ENCODE data around the gene IL16. TPM values are rescaled to one million over a fixed set of nuclear protein-coding genes. Genes with fewer than 3 reads are reported as not detected.

IL16 gene
- total and polyA plus RNA-seq, 7 experiments from 2014 or later, result 125 to 547 (median 319) TPM

- H3K4me3 ChIP-seq (ENCODE audit: low read length), result no peak overlapping the region
- H3K27ac Mint-ChIP-seq, result no peak overlapping the region
- peaks cover 0 to 13% (median 7%) of the 10 kb centered on the region in 5 donors for H3K27me3 Mint-ChIP-seq
- no peaks in the 10 kb centered on the region for H3K4me1 ChIP-seq (ENCODE audit: control insufficient read depth in 2 of 2, insufficient read depth in 2 of 2, low read length in 2 of 2)
- no peaks in the 10 kb centered on the region for H3K9me3 ChIP-seq (ENCODE audit: control insufficient read depth in 2 of 3, low read length in 3 of 3)
- no peaks in the 10 kb centered on the region for H3K27me3 ChIP-seq (ENCODE audit: control insufficient read depth in 2 of 2, insufficient read depth in 2 of 2, low read length in 2 of 2)
- intact Hi-C loops (cut with micrococcal nuclease), result no loop called here
- no peaks in the 10 kb centered on the region for H3K36me3 Mint-ChIP-seq
- H3K27ac ChIP-seq (ENCODE audit: low read depth, low read length), result no peak overlapping the region
- H3K9me3 Mint-ChIP-seq, result no peaks in the 10 kb centered on the region
- H3K4me3 Mint-ChIP-seq, result no peak overlapping the region
- no peak for ATAC-seq
- H3K4me1 Mint-ChIP-seq, result peaks cover 0 to 4% (median 0%) of the 10 kb centered on the region in 7 donors
- ChIA-PET CTCF (no interaction called here), POLR2A (no interaction called here)
- no peaks in the 10 kb centered on the region for H3K36me3 ChIP-seq (ENCODE audit: control insufficient read depth in 2 of 3, insufficient read depth in 3 of 3, low read length in 3 of 3)
- no peak for DNase-seq
Measured at GRCh38 chr15:81224232-81224631, 27.6 kb downstream of the IL16 start.

GRCh38 chr15:81225161-81225671 lies 28.5 kb downstream of the IL16 start:
- intact Hi-C loops (cut with micrococcal nuclease), result no loop called here
- DNase-seq, result no peak
- no peak overlapping the region for H3K27ac Mint-ChIP-seq
- Histone ChIP-seq H3K4me3 (ENCODE audit: low read length) (no peak overlapping the region), H3K36me3 (ENCODE audit: control insufficient read depth in 2 of 3, insufficient read depth in 3 of 3, low read length in 3 of 3) (no peaks in the 10 kb centered on the region), H3K27ac (ENCODE audit: low read depth, low read length) (no peak overlapping the region), H3K27me3 (ENCODE audit: control insufficient read depth in 2 of 2, insufficient read depth in 2 of 2, low read length in 2 of 2) (no peaks in the 10 kb centered on the region), H3K9me3 (ENCODE audit: control insufficient read depth in 2 of 3, low read length in 3 of 3) (no peaks in the 10 kb centered on the region), H3K4me1 (ENCODE audit: control insufficient read depth in 2 of 2, insufficient read depth in 2 of 2, low read length in 2 of 2) (no peaks in the 10 kb centered on the region)
- no peaks in the 10 kb centered on the region for H3K36me3 Mint-ChIP-seq
- ATAC-seq, result no peak
- POLR2A ChIA-PET, result no interaction called here
- peaks cover 0 to 4% (median 0%) of the 10 kb centered on the region in 7 donors for H3K4me1 Mint-ChIP-seq
- CTCF ChIA-PET, result no interaction called here
- no peaks in the 10 kb centered on the region for H3K9me3 Mint-ChIP-seq
- H3K27me3 Mint-ChIP-seq, result peaks cover 0 to 5% (median 3%) of the 10 kb centered on the region in 5 donors
- no peak overlapping the region for H3K4me3 Mint-ChIP-seq

DNA sequence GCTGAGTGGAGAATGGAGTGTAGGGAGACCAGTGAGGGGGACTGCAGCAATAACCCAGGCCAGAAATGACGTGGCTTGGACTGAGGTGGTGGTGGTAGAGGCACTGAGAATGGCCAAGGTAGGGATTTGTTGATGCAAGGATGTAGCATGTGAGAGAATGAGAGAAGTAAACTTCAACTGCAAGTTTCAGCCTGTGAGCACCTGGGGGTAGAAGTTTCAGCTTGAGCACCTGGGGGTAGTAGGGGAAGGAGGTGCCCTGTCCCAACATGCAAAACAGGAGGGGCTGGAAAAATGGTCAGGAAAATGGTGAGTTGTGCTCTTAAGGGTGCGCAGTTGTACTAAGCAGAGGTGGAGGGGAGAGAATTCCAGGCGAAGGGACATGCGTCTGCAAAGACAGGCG lies 31.0 kb downstream of the IL16 start:
- Histone ChIP-seq H3K4me3 (ENCODE audit: low read length) (no peak overlapping the region), H3K27me3 (ENCODE audit: control insufficient read depth in 2 of 2, insufficient read depth in 2 of 2, low read length in 2 of 2) (no peaks in the 10 kb centered on the region), H3K9me3 (ENCODE audit: control insufficient read depth in 2 of 3, low read length in 3 of 3) (no peaks in the 10 kb centered on the region), H3K4me1 (ENCODE audit: control insufficient read depth in 2 of 2, insufficient read depth in 2 of 2, low read length in 2 of 2) (no peaks in the 10 kb centered on the region), H3K27ac (ENCODE audit: low read depth, low read length) (no peak overlapping the region), H3K36me3 (ENCODE audit: control insufficient read depth in 2 of 3, insufficient read depth in 3 of 3, low read length in 3 of 3) (no peaks in the 10 kb centered on the region)
- DNase-seq (no peak), ATAC-seq (no peak)
- ChIA-PET CTCF (no interaction called here), POLR2A (no interaction called here)
- Mint-ChIP-seq H3K27me3 (peaks cover 0 to 4% (median 0%) of the 10 kb centered on the region in 5 donors), H3K9me3 (peaks cover 0 to 6% (median 0%) of the 10 kb centered on the region in 11 donors), H3K27ac (no peak overlapping the region), H3K36me3 (no peaks in the 10 kb centered on the region), H3K4me3 (no peak overlapping the region), H3K4me1 (peaks cover 0 to 4% (median 0%) of the 10 kb centered on the region in 7 donors)
- intact Hi-C loops (cut with micrococcal nuclease), result no loop called here

GRCh38 chr15:81229586-81229985 lies 32.9 kb downstream of the IL16 start:
- Mint-ChIP-seq H3K27me3 (peaks cover 0 to 4% (median 0%) of the 10 kb centered on the region in 5 donors), H3K9me3 (peaks cover 0 to 12% (median 0%) of the 10 kb centered on the region in 11 donors), H3K36me3 (peaks cover 0 to 3% (median 0%) of the 10 kb centered on the region in 5 donors), H3K4me3 (no peak overlapping the region), H3K4me1 (no peaks in the 10 kb centered on the region), H3K27ac (no peak overlapping the region)
- no peak overlapping the region for H3K4me3 ChIP-seq (ENCODE audit: low read length)
- intact Hi-C loops (cut with micrococcal nuclease), result no loop called here
- ChIA-PET POLR2A (no interaction called here), CTCF (no interaction called here)
- H3K27me3 ChIP-seq (ENCODE audit: control insufficient read depth in 2 of 2, insufficient read depth in 2 of 2, low read length in 2 of 2), result no peaks in the 10 kb centered on the region
- ATAC-seq (no peak), DNase-seq (no peak)
- no peaks in the 10 kb centered on the region for H3K36me3 ChIP-seq (ENCODE audit: control insufficient read depth in 2 of 3, insufficient read depth in 3 of 3, low read length in 3 of 3)
- no peak overlapping the region for H3K27ac ChIP-seq (ENCODE audit: low read depth, low read length)
- H3K4me1 ChIP-seq (ENCODE audit: control insufficient read depth in 2 of 2, insufficient read depth in 2 of 2, low read length in 2 of 2), result no peaks in the 10 kb centered on the region
- H3K9me3 ChIP-seq (ENCODE audit: control insufficient read depth in 2 of 3, low read length in 3 of 3), result no peaks in the 10 kb centered on the region

DNA sequence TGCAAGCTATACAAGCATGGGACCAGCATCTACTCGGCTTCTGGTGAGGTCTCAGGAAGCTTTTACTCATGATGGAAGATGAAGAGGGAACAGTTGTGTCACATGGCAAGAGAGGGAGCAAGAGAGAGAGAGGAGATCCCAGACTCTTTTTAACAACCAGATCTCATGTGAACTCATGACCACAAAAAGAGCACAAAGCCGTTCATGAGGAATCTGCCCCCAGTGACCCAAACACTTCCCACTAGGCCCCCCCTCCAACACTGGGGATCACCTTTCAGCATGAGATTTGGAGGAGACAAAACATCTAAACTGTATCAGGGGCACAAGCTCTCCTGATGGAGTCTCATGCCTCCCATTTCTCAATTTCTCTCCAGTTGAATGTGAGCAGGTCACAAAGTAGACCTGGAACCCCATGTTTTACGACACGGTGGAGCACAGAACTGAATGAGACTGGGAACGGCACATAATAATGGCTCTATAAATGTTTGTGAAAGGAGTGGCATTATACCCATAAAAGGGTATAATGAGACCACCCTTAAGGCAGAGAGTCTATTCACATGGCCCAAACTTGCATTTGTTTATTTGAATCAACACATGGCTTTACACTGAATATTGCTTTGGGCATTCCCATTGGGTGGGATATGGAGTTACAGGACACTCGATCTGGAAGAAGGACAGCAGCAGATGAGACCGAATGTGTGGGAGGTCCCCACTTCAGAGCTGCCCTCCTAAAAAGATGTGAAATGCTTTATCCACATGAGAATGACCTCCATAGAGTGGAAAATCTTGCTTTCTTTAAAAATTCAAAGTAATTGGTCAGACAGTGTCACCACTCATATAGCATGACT lies 38.8 kb downstream of the IL16 start:
- Histone ChIP-seq H3K9me3 (ENCODE audit: control insufficient read depth in 2 of 3, low read length in 3 of 3) (no peaks in the 10 kb centered on the region), H3K27me3 (ENCODE audit: control insufficient read depth in 2 of 2, insufficient read depth in 2 of 2, low read length in 2 of 2) (no peaks in the 10 kb centered on the region), H3K4me3 (ENCODE audit: low read length) (no peak overlapping the region), H3K4me1 (ENCODE audit: control insufficient read depth in 2 of 2, insufficient read depth in 2 of 2, low read length in 2 of 2) (no peaks in the 10 kb centered on the region), H3K36me3 (ENCODE audit: control insufficient read depth in 2 of 3, insufficient read depth in 3 of 3, low read length in 3 of 3) (no peaks in the 10 kb centered on the region), H3K27ac (ENCODE audit: low read depth, low read length) (no peak overlapping the region)
- H3K4me1 Mint-ChIP-seq, result no peaks in the 10 kb centered on the region
- no peaks in the 10 kb centered on the region for H3K27me3 Mint-ChIP-seq
- POLR2A ChIA-PET, result no interaction called here
- no peak overlapping the region for H3K4me3 Mint-ChIP-seq
- H3K9me3 Mint-ChIP-seq, result peaks cover 0 to 19% (median 3%) of the 10 kb centered on the region in 11 donors
- H3K27ac Mint-ChIP-seq, result no peak overlapping the region
- ATAC-seq (no peak), DNase-seq (no peak)
- CTCF ChIA-PET, result no interaction called here
- intact Hi-C loops (cut with micrococcal nuclease), result no loop called here
- H3K36me3 Mint-ChIP-seq, result peaks cover 0 to 6% (median 0%) of the 10 kb centered on the region in 5 donors

DNA sequence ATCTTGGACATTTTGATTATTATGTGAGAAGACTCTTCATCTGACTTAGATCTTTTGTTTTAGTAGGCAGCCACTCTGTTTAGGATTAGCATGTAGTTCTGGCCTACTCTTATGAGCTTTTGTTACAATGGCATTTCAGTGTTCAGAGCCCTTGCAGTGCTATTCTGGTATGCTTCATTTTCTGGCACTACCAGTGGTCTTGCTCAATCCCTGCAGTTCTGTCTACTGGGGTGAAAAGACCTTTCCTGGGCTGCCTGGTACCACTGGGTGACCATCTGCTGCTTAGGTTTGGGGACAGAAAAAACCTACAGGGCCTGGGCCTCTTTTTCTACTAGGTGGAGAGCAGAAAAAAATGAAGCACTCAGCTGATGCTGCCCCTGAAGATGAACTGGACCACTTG lies 42.5 kb downstream of the IL16 start:
- Histone ChIP-seq H3K27me3 (ENCODE audit: control insufficient read depth in 2 of 2, insufficient read depth in 2 of 2, low read length in 2 of 2) (no peaks in the 10 kb centered on the region), H3K36me3 (ENCODE audit: control insufficient read depth in 2 of 3, insufficient read depth in 3 of 3, low read length in 3 of 3) (no peaks in the 10 kb centered on the region), H3K4me3 (ENCODE audit: low read length) (no peak overlapping the region), H3K9me3 (ENCODE audit: control insufficient read depth in 2 of 3, low read length in 3 of 3) (no peaks in the 10 kb centered on the region), H3K27ac (ENCODE audit: low read depth, low read length) (no peak overlapping the region), H3K4me1 (ENCODE audit: control insufficient read depth in 2 of 2, insufficient read depth in 2 of 2, low read length in 2 of 2) (no peaks in the 10 kb centered on the region)
- ChIA-PET POLR2A (no interaction called here), CTCF (no interaction called here)
- ATAC-seq (no peak), DNase-seq (no peak)
- Mint-ChIP-seq H3K4me1 (no peaks in the 10 kb centered on the region), H3K27ac (no peak overlapping the region), H3K4me3 (no peak overlapping the region), H3K9me3 (peaks cover 0 to 40% (median 19%) of the 10 kb centered on the region in 11 donors), H3K27me3 (peaks cover 0 to 10% (median 0%) of the 10 kb centered on the region in 5 donors), H3K36me3 (peaks cover 0 to 13% (median 4%) of the 10 kb centered on the region in 5 donors)
- intact Hi-C loops (cut with micrococcal nuclease), result no loop called here

DNA sequence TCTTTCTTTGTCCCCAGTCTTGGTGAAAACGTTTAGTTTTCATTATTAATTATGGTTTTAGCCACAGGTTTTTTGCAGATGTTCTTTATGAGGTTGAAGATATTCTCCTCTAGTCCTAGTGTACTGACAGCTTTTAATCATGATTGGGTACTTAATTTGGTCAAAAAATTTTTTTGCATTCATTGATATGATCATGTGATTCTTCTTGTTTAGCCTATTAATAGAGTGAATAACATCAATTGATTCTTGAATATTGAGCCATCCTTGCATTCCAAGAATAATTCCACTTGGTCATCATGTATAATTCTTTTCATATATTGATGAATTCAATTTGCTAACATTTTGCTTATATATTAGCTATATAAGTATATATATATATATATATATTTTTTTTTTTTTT lies 46.1 kb downstream of the IL16 start:
- H3K4me3 Mint-ChIP-seq, result no peak overlapping the region
- H3K27ac ChIP-seq (ENCODE audit: low read depth, low read length), result no peak overlapping the region
- H3K4me1 Mint-ChIP-seq, result peaks cover 0 to 4% (median 0%) of the 10 kb centered on the region in 7 donors
- no peak for DNase-seq
- CTCF ChIA-PET, result interaction anchor here (1.5 kb wide), 1 partner anchor 23 kb away, joined by 9 read pairs; no protein-coding TSS in a partner anchor
- H3K36me3 Mint-ChIP-seq, result peaks cover 0 to 13% (median 12%) of the 10 kb centered on the region in 5 donors
- no peak overlapping the region for H3K27ac Mint-ChIP-seq
- H3K9me3 Mint-ChIP-seq, result peaks cover 0 to 57% (median 20%) of the 10 kb centered on the region in 11 donors
- POLR2A ChIA-PET, result no interaction called here
- intact Hi-C loops (cut with micrococcal nuclease), result no loop called here
- no peaks in the 10 kb centered on the region for H3K4me1 ChIP-seq (ENCODE audit: control insufficient read depth in 2 of 2, insufficient read depth in 2 of 2, low read length in 2 of 2)
- no peak overlapping the region for H3K4me3 ChIP-seq (ENCODE audit: low read length)
- no peaks in the 10 kb centered on the region for H3K9me3 ChIP-seq (ENCODE audit: control insufficient read depth in 2 of 3, low read length in 3 of 3)
- peaks cover 0 to 36% (median 0%) of the 10 kb centered on the region in 5 donors for H3K27me3 Mint-ChIP-seq
- H3K36me3 ChIP-seq (ENCODE audit: control insufficient read depth in 2 of 3, insufficient read depth in 3 of 3, low read length in 3 of 3), result no peaks in the 10 kb centered on the region
- H3K27me3 ChIP-seq (ENCODE audit: control insufficient read depth in 2 of 2, insufficient read depth in 2 of 2, low read length in 2 of 2), result no peaks in the 10 kb centered on the region
- no peak for ATAC-seq
